ENCODE results near the gene FN3KRP.

GRCh38 chr17:82679586-82680465, 36.7 kb upstream of the FN3KRP start:
- no peak for TF ChIP-seq CTCF (IDR thresholded peaks at IDR 0.05)
- no peak for TF ChIP-seq ESRRA (CRISPR knock-in tag; IDR thresholded peaks at IDR 0.05; ENCODE audit: borderline replicate concordance)
- no peak for TF ChIP-seq SOX15 (CRISPR knock-in tag; IDR thresholded peaks at IDR 0.05)
- no peak for TF ChIP-seq ATF3 (CRISPR knock-in tag; conservative IDR thresholded peaks at IDR 0.05)
- no peak for TF ChIP-seq ZNF121 (CRISPR knock-in tag; IDR thresholded peaks at IDR 0.05)
- no peak for TF ChIP-seq ATF1 (CRISPR knock-in tag; IDR thresholded peaks at IDR 0.05)

Data from WTC11 (cell line).